IPS-18a (cell line): ENCODE measurements around the gene RIF1.
"Not testable (repeated sequence)": the region's sequence is repeated elsewhere in the genome, so short reads cannot be mapped to it uniquely, and the experiment has no call there.

Experiments used
- H3K27ac ChIP-seq: one replicate; pipeline ENCODE4 v1.5.1; 2013; ENCODE audit warnings: low read length
- H3K27me3 ChIP-seq: one replicate; pipeline ENCODE4 v1.6.1; 2013; ENCODE audit warnings: mild to moderate bottlenecking, low read length; ENCODE audit not compliant: control insufficient read depth, insufficient read depth
- H3K36me3 ChIP-seq: one replicate; pipeline ENCODE4 v1.6.1; 2013; ENCODE audit warnings: low read depth, low read length; ENCODE audit not compliant: control insufficient read depth
- H3K4me1 ChIP-seq: one replicate; pipeline ENCODE4 v1.6.1; 2013; ENCODE audit warnings: low read depth, low read length; ENCODE audit not compliant: control insufficient read depth
- H3K4me3 ChIP-seq: one replicate; pipeline ENCODE4 v1.5.1; 2013; ENCODE audit warnings: low read length
- H3K9ac ChIP-seq: one replicate; pipeline ENCODE4 v1.6.1; 2013; ENCODE audit warnings: mild to moderate bottlenecking, low read length, moderate library complexity
- H3K9me3 ChIP-seq: one replicate; pipeline ENCODE4 v1.6.1; 2013; ENCODE audit warnings: low read depth, low read length; ENCODE audit not compliant: control insufficient read depth

The RIF1 gene

DNA sequence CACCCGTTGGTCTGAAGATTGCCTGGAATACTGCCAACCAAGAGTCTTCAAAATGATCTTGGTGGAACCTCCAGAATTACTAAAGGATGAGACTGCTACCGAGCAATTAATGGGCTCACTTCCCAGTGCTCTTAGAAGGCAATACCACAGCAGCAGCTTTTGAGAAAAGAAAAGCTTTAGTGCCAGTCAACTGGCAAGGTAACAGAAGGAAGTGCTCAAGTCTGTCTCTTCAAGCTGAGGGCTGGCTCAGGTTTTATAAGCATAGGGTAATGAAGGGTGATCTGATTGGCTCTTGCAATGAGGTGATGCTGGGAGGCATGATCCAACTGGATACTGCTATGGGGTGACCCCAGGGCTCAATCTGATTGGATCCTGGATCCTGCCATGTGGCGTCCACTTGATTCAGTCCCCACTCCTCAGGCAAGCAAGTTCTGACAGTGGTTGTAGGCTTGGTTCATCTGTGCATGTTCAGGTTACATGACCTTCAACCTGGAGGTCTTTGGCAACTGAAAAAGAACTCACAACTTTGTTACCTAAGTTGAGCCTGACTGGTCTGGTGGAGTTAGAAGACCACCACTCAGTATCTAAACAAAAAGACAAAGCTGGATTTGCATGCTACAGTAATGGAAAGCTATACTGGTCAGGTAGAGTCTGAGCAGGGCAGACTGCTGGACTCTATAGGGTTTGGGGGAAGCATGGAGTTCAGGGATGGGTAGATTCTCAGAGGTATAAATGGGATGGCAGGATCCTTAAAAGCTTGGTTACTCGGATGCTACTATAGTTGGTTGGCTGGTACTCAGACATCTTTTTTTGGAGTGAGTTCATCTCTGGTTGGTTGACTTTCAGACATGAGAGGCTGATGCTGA is 14.0 kb upstream of the RIF1 start:
- no peak overlapping the region for H3K4me3 ChIP-seq

DNA sequence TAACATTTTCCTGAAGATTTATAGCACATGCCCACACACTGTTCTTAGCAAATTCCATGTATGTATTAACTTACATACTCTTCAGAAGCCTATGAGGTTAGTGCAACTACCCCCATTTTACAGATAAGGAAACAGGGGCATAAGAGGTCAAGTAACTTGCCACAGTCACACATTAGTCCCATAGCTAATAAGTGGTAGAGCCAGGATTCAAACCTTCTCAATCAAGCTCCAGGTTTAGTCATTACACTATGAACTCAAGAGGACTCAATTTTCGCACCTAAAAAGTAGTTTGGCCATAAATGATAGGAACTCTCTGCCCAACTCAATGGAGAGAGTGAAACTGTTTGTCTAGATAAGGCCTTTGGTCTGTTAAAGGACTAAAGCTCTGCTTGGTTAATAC is 9.7 kb upstream of the RIF1 start:
- H3K4me3 ChIP-seq = no peak overlapping the region
- no peaks in the 10 kb centered on the region for H3K27me3 ChIP-seq

More for the DNA sequence above, 14.0 kb upstream of the RIF1 start:
- no peaks in the 10 kb centered on the region for H3K27me3 ChIP-seq
- H3K9me3 ChIP-seq = no peaks in the 10 kb centered on the region
- no peaks in the 10 kb centered on the region for H3K36me3 ChIP-seq
- H3K4me1 ChIP-seq = no peaks in the 10 kb centered on the region
- no peak overlapping the region for H3K9ac ChIP-seq
- no peak overlapping the region for H3K27ac ChIP-seq

GRCh38 chr2:151401149-151401548 is 8.6 kb upstream of the RIF1 start:
- Histone ChIP-seq H3K36me3 (no peaks in the 10 kb centered on the region), H3K27me3 (no peaks in the 10 kb centered on the region), H3K27ac (no peak overlapping the region), H3K4me3 (no peak overlapping the region), H3K9me3 (no peaks in the 10 kb centered on the region), H3K9ac (no peak overlapping the region), H3K4me1 (no peaks in the 10 kb centered on the region)

More for the DNA sequence above, 9.7 kb upstream of the RIF1 start:
- H3K9me3 ChIP-seq = no peaks in the 10 kb centered on the region
- no peaks in the 10 kb centered on the region for H3K4me1 ChIP-seq
- no peaks in the 10 kb centered on the region for H3K36me3 ChIP-seq
- no peak overlapping the region for H3K27ac ChIP-seq
- no peak overlapping the region for H3K9ac ChIP-seq

GRCh38 chr2:151403914-151404313 is 5.8 kb upstream of the RIF1 start:
- no peak overlapping the region for H3K9ac ChIP-seq
- H3K36me3 ChIP-seq = no peaks in the 10 kb centered on the region
- H3K4me1 ChIP-seq = no peaks in the 10 kb centered on the region
- no peak overlapping the region for H3K27ac ChIP-seq
- H3K27me3 ChIP-seq = no peaks in the 10 kb centered on the region
- H3K4me3 ChIP-seq = no peak overlapping the region
- H3K9me3 ChIP-seq = no peaks in the 10 kb centered on the region

- H3K9ac ChIP-seq = no peak overlapping the region
- peaks cover 4% of the 10 kb centered on the region for H3K4me1 ChIP-seq
- H3K36me3 ChIP-seq = no peaks in the 10 kb centered on the region
- no peaks in the 10 kb centered on the region for H3K27me3 ChIP-seq
- H3K4me3 ChIP-seq = no peak overlapping the region
- no peaks in the 10 kb centered on the region for H3K9me3 ChIP-seq
- H3K27ac ChIP-seq = no peak overlapping the region
Observed at GRCh38 chr2:151405376-151405775, 4.3 kb upstream of the RIF1 start.

GRCh38 chr2:151407281-151407680 is 2.4 kb upstream of the RIF1 start:
- H3K36me3 ChIP-seq = peaks cover 8% of the 10 kb centered on the region
- H3K9me3 ChIP-seq = no peaks in the 10 kb centered on the region
- H3K9ac ChIP-seq = no peak overlapping the region
- no peak overlapping the region for H3K4me3 ChIP-seq
- H3K27me3 ChIP-seq = no peaks in the 10 kb centered on the region
- peaks cover 4% of the 10 kb centered on the region for H3K4me1 ChIP-seq
- no peak overlapping the region for H3K27ac ChIP-seq

DNA sequence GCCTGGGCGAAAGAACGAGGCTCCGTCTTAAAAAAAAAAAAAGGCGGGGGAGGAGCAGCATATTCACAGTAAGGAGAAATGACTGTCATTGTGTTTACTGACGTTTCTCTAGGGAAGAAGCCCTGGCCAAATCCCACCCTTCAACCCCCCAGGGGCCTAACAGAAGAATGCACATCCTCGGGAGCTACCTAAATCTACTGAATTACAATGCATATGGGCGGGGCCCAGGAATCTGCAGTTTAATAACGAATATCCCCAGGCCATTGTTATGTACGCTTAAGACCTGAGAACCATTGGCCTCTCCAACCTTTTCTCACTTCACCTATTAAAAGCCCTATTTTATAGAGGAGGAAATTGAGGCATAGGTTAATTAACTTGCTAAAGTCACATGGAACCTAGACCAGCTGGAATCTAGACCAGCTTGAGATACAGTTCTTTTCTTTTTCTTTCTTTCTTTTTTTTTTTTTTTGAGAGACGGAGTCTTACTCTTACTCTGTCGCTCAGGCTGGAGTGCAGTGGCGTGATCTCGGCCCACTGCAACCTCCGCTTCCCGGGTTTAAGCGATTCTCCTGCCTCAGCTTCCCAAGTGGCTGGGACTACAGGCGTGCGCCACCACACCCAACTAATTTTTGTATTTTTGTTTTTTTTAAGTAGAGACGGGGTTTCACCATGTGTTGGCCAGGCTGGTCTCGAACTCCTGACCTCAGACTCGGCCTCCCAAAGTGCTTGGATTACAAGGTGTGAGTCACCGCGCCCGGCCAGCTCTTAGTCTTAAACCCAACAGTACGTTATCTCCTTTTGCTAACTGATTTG is 708 bp upstream of the RIF1 start:
- H3K4me3 ChIP-seq = peak overlapping the region; percentile 97
- peaks cover 4% of the 10 kb centered on the region for H3K4me1 ChIP-seq
- no peaks in the 10 kb centered on the region for H3K9me3 ChIP-seq
- H3K27ac ChIP-seq = peak overlapping the region; percentile 90
- peaks cover 25% of the 10 kb centered on the region for H3K36me3 ChIP-seq
- H3K27me3 ChIP-seq = no peaks in the 10 kb centered on the region
- H3K9ac ChIP-seq = peak overlapping the region; percentile 97

DNA sequence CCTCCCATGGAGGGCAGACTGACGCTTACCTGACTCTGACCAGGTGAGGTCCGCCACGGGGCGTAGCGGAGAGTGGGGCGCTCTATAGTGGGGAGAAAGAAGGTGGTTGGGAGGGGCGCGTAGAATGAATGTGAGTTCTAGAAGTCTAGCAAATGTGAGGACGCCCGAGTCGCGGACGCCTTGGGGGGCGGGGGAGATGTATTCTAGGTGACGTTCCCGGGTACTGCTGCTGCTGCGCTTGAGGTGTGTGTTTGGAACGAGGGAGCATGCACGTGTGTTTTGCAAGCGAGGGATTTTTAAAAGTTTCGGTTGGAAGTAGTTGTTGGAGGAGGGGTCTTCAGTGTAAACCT is 758 bp downstream of the RIF1 start:
- Histone ChIP-seq H3K9me3 (no peaks in the 10 kb centered on the region), H3K27ac (peak overlapping the region; percentile 90), H3K4me3 (peak overlapping the region; percentile 97), H3K4me1 (peaks cover 4% of the 10 kb centered on the region), H3K9ac (peak overlapping the region; percentile 97), H3K27me3 (no peaks in the 10 kb centered on the region), H3K36me3 (peaks cover 39% of the 10 kb centered on the region)

- Histone ChIP-seq H3K4me3 (no peak overlapping the region), H3K36me3 (peaks cover 93% of the 10 kb centered on the region), H3K27me3 (no peaks in the 10 kb centered on the region), H3K9ac (no peak overlapping the region), H3K27ac (no peak overlapping the region), H3K4me1 (no peaks in the 10 kb centered on the region), H3K9me3 (no peaks in the 10 kb centered on the region)
Observed at GRCh38 chr2:151417650-151418049, 7.9 kb downstream of the RIF1 start.

GRCh38 chr2:151421681-151422080 is 12.0 kb downstream of the RIF1 start:
- not testable (repeated sequence) for H3K4me1 ChIP-seq, H3K9me3 ChIP-seq, H3K9ac ChIP-seq, H3K27me3 ChIP-seq, H3K27ac ChIP-seq, H3K4me3 ChIP-seq
- peaks cover 88% of the 10 kb centered on the region for H3K36me3 ChIP-seq

GRCh38 chr2:151422917-151423439 is 13.3 kb downstream of the RIF1 start:
- H3K4me3 ChIP-seq = no peak overlapping the region
- H3K27me3 ChIP-seq = no peaks in the 10 kb centered on the region
- H3K9me3 ChIP-seq = no peaks in the 10 kb centered on the region
- no peak overlapping the region for H3K27ac ChIP-seq
- H3K4me1 ChIP-seq = no peaks in the 10 kb centered on the region
- H3K9ac ChIP-seq = no peak overlapping the region
- peaks cover 84% of the 10 kb centered on the region for H3K36me3 ChIP-seq
